ENCODE results near the gene LRP8.

LRP8 gene

DNA sequence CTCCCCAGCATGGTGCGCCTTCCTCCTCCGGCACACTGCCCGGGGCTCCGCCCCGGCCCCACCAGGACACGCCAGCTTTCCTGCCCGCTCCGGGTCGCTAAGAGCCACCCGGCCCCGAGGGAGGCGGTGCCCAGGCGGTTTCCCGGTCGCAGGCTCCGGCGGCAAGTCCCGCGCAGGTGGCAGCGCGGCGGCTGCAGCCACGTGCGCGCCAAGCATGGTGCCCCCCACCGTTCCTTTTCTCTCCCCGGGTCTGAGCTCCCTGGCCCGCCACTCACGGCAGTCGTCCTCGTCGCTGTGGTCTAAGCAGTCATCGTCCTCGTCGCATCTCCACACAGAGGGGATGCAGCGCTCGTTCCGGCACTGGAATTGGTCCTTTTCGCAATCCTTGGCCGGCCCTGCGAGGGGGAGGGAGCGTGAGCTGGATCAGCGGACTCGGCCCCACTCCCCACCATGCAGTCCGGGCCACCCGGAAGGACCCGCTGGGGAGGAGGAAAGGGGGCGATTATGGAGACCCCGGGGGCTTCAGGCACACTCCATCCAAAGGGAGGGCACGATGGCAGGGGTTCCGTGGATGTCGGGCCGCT, 1.2 kb downstream of the LRP8 start:
- TF ChIP-seq MAX (IDR thresholded peaks at IDR 0.05; ENCODE audit: low read depth, low read length) (peak; percentile 88), MYC (IDR thresholded peaks at IDR 0.05; ENCODE audit: low read depth, low read length) (peak; percentile 89), POLR2A (IDR thresholded peaks at IDR 0.05; ENCODE audit: extremely low read depth, insufficient read length) (no peak)
- DNase-seq (ENCODE audit: low read depth), result peak; percentile 87

DNA sequence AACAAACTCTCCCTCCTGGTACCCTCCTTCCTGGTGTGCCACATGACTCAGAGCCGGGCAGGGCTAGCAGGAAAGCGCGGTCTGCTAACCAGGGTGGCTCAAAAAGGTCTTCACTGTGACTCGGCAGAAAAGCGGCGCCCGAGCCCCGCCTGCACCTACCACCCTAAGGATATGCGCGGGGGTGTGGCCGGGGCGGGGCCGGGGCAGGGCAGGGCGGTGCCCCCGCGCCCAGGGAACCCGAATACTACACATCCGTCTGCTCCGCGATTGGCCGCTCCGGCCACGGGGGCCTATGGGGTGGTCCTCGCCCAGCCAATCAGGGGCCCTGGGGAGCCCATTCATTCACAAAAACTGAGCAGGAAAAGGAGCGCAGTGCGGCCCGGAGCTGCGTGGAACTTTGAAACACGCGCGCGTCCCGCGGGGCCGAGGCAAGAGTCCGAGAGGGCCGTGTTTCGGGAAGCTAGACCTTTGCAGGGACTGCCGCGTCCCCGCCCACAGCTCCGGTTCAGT, 1.7 kb downstream of the LRP8 start:
- TF ChIP-seq MYC (IDR thresholded peaks at IDR 0.05; ENCODE audit: low read depth, low read length), result peak; percentile 57; the same call in 1 of the 2 replicates
- TF ChIP-seq, protein P1, sequence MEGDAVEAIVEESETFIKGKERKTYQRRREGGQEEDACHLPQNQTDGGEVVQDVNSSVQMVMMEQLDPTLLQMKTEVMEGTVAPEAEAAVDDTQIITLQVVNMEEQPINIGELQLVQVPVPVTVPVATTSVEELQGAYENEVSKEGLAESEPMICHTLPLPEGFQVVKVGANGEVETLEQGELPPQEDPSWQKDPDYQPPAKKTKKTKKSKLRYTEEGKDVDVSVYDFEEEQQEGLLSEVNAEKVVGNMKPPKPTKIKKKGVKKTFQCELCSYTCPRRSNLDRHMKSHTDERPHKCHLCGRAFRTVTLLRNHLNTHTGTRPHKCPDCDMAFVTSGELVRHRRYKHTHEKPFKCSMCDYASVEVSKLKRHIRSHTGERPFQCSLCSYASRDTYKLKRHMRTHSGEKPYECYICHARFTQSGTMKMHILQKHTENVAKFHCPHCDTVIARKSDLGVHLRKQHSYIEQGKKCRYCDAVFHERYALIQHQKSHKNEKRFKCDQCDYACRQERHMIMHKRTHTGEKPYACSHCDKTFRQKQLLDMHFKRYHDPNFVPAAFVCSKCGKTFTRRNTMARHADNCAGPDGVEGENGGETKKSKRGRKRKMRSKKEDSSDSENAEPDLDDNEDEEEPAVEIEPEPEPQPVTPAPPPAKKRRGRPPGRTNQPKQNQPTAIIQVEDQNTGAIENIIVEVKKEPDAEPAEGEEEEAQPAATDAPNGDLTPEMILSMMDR (IDR thresholded peaks at IDR 0.05; ENCODE audit: low read depth, low read length), result no peak
- peak; percentile 87 for TF ChIP-seq MAX (IDR thresholded peaks at IDR 0.05; ENCODE audit: low read depth, low read length)
- TF ChIP-seq POLR2A (IDR thresholded peaks at IDR 0.05; ENCODE audit: extremely low read depth, insufficient read length), result peak; percentile 83
- H3K4me3 ChIP-seq (ENCODE audit: low read depth, low read length), result peak overlapping the region; percentile 83
- DNase-seq (ENCODE audit: low read depth), result peak; percentile 98

More for the DNA sequence above, 1.2 kb downstream of the LRP8 start:
- H3K4me3 ChIP-seq (ENCODE audit: low read depth, low read length), result peak overlapping the region; percentile 83

- TF ChIP-seq POLR2A (IDR thresholded peaks at IDR 0.05; ENCODE audit: extremely low read depth, insufficient read length) (no peak), MYC (IDR thresholded peaks at IDR 0.05; ENCODE audit: low read depth, low read length) (no peak), MAX (IDR thresholded peaks at IDR 0.05; ENCODE audit: low read depth, low read length) (no peak)
- TF ChIP-seq, protein P1 (IDR thresholded peaks at IDR 0.05; ENCODE audit: low read depth, low read length), result no peak
- no peak for DNase-seq (ENCODE audit: low read depth)
- H3K4me3 ChIP-seq (ENCODE audit: low read depth, low read length), result peak overlapping the region; percentile 78
Measured at GRCh38 chr1:53325326-53326087, 2.4 kb downstream of the LRP8 start.

- H3K4me3 ChIP-seq (ENCODE audit: low read depth, low read length), result peak overlapping the region; percentile 78
- TF ChIP-seq, protein P1 (IDR thresholded peaks at IDR 0.05; ENCODE audit: low read depth, low read length), result no peak
- TF ChIP-seq POLR2A (IDR thresholded peaks at IDR 0.05; ENCODE audit: extremely low read depth, insufficient read length) (no peak), MYC (IDR thresholded peaks at IDR 0.05; ENCODE audit: low read depth, low read length) (no peak), MAX (IDR thresholded peaks at IDR 0.05; ENCODE audit: low read depth, low read length) (no peak)
- DNase-seq (ENCODE audit: low read depth), result peak; percentile 24
Measured at GRCh38 chr1:53324728-53325297, 3.1 kb downstream of the LRP8 start.

DNA sequence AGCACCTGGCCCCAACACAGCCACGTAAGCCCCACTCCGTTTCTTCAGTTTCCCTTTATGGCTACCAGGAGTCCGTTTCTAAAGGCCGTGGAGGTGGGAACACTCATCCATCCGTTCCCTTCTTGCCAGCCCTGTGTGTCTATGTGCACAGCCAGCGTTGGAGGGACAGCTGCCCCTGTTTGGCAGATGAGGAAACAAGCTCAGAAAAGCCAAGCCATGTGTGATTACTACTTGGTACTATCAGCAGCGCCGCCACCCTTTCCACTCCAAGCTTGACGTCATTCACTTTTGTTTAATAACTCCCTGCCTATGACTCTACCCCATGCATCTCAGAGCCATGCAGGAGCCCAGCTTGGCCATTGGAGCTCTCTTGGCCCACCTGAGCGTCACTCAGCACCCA, 3.5 kb downstream of the LRP8 start:
- TF ChIP-seq, protein P1 (IDR thresholded peaks at IDR 0.05; ENCODE audit: low read depth, low read length), result no peak
- no peak for TF ChIP-seq POLR2A (IDR thresholded peaks at IDR 0.05; ENCODE audit: extremely low read depth, insufficient read length)
- TF ChIP-seq MAX (IDR thresholded peaks at IDR 0.05; ENCODE audit: low read depth, low read length), result no peak
- no peak for TF ChIP-seq MYC (IDR thresholded peaks at IDR 0.05; ENCODE audit: low read depth, low read length)
- H3K4me3 ChIP-seq (ENCODE audit: low read depth, low read length), result no peak overlapping the region
- no peak for DNase-seq (ENCODE audit: low read depth)
